GM21360 (cell line): ENCODE data around the gene JOSD1.

ENCODE experiments used
- ATAC-seq: cut with Tn5 transposase; IDR thresholded peaks from one replicate; pipeline ENCODE4 v1.9.1; 2021; ENCODE audit warnings: mild to moderate bottlenecking, moderate library complexity; ENCODE audit not compliant: unreplicated experiment

Gene JOSD1

DNA sequence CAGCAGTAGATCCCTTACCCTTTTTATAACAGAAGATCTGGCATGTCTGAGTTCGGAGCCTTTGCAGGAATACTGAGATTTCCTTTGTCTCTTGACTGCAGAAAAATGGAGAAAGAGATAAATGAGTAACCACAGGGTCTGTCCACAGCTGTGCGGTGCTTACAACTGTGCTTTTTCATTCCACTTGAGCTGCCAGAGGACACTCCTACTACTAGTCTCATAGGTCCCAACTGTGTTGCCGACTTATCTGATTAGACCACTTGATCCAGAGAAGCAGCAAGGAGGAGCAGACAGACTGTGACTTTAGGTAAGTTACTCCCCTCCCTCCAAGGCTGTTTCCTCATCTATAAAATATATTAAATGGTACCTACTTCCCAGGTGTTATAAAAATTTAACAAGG, 62.0 kb downstream of the JOSD1 start:
- ATAC-seq: no peak

DNA sequence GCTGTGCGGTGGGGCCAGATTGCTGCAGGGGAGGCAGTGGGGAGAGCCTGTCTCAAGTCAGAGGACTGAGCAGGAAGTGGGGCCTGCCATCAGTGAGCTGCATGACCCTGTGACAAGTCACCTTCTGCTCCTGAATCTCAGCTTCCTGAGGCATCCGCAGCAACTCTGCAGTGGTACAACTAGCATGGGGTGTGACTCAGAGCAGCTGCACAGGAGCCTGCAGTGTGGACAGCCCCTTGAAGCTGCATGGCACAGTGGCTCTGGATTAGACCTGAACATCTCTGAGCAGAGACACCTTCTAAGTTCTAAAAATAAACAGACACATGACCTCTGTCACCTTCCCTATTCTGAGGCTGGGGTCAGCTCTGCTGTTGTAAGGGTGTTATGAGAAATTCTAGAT, 62.5 kb downstream of the JOSD1 start:
- ATAC-seq: no peak
